A549 treated with RU486 at 1 μM for 4 hours (cell line): Measurements from ENCODE around the gene BABAM2. TPM values are rescaled to one million over a fixed set of nuclear protein-coding genes. Genes with fewer than 3 reads are reported as not detected.

ENCODE experiments used
- total RNA-seq: library from RNA; stranded (reverse); fragments of 200-300 nt; extraction: Qiagen RNA extraction; gene quantifications from 5 replicates; pipeline ENCODE4 v1.2.3, GENCODE V29; 2022; ENCODE audit warnings: low read depth

BABAM2 gene
- 46.0 to 51.9 TPM (median 46.8 TPM) in 5 replicates for total RNA-seq

DNA sequence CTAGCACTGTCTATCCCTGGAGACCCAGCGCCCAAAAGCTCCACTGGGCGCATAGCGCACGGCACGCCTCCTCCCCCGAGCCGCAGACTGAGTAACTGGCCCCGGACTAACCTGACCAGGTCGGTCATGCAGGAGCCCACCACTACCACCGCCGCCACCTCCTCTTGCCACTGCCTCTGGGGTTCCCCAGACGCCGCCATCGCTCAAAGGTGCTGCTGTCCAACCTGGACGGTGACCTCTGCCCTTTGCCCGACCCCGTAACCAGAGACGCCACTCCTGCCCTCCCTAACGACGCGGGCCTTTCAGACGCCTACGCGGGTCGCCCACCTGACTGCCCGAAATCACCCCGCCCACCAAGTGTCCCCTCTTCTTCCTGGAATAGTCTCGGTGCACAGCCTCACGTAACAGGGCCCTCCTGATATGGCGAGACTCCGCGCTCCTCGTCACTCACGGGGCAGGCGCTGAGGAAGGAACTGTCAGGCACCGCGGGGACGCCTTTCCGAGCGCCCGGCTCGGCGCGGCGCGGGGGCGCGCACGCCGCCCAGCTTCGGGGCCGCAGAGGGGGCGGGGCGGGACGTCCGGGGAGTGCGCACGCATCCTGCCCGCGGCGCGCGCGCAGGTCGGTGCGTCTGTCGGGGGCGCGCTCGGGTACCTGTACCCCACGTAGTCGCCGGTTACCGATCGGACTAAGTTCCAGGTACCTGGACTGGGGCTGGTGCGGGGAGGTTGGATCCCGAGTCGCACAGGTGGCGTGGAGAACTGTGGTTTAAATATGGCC is at the start of gene BABAM2, which contains the start of gene RBKS:
Gene BABAM2 (plus strand): TSS at position 584 of the 778 bp plus-strand sequence. CDS start 3,828 bp downstream, outside the sequence.
Gene RBKS (minus strand): TSS at position 242 of the 778 bp plus-strand sequence. CDS start 42 bp downstream, at position 200.

Other genes starting within 250 kb of the BABAM2 start
- 26.9 to 33.7 TPM (median 31.6 TPM) in 5 replicates for gene SUPT7L, start 227.1 kb upstream of the BABAM2 start, total RNA-seq
- 28.0 to 37.1 TPM (median 31.5 TPM) in 5 replicates for gene SLC4A1AP, start 226.8 kb upstream of the BABAM2 start, total RNA-seq
- gene MRPL33, start 119.0 kb upstream of the BABAM2 start, total RNA-seq = 282 to 542 TPM (median 292 TPM) in 5 replicates
- 6.0 to 8.9 TPM (median 8.0 TPM) in 5 replicates for gene RBKS, start 342 bp upstream of the BABAM2 start, total RNA-seq